Activated T-helper 2 cell treated with anti-CD3 and anti-CD28 coated beads, Interferon-gamma antibody, Interleukin-2, Interleukin-4, amounts not matched to agents 10 μg/mL and 5 μg/mL and 100 μg/mL, durations not matched to agents 14 hours and 24 hours and 36 hours (primary cell): ENCODE results near the gene EXOC6. TPM values are rescaled to one million over a fixed set of nuclear protein-coding genes. Genes with fewer than 3 reads are reported as not detected.

Experiments
- DNase-seq: peaks from one replicate; pipeline ENCODE4 v3.0.0; 2021; ENCODE audit warnings: low spot score
- H3K27ac Mint-ChIP-seq: one replicate; pipeline ENCODE4 v1.8.0; 2021; ENCODE audit warnings: mixed read lengths
- H3K27me3 Mint-ChIP-seq: one replicate; pipeline ENCODE4 v1.8.0; 2021; ENCODE audit warnings: low read depth, mixed read lengths
- H3K36me3 Mint-ChIP-seq: one replicate; pipeline ENCODE4 v1.8.0; 2021; ENCODE audit warnings: low read depth, mixed read lengths
- H3K4me1 Mint-ChIP-seq: one replicate; pipeline ENCODE4 v1.8.0; 2021; ENCODE audit warnings: low read depth, mixed read lengths
- H3K4me3 Mint-ChIP-seq: one replicate; pipeline ENCODE4 v1.8.0; 2021; ENCODE audit warnings: low read depth, mild to moderate bottlenecking, moderate library complexity, mixed read lengths
- H3K9me3 Mint-ChIP-seq: one replicate; pipeline ENCODE4 v1.8.0; 2021; ENCODE audit warnings: mixed read lengths
- intact Hi-C: fragments of 100-400 bp; cut with micrococcal nuclease; formaldehyde crosslinking; loops from one replicate; pipeline ENCODE4 v1.15.1; 2023
- total RNA-seq: library from RNA; stranded (reverse); gene quantifications from 2 replicates; pipeline ENCODE4 v1.2.3, GENCODE V29; 2022

Gene EXOC6
- total RNA-seq, 1 donor from 2014 or later, result 12.4 TPM

- Mint-ChIP-seq H3K27me3 (peaks cover 11% of the 10 kb centered on the region), H3K4me1 (peaks cover 18% of the 10 kb centered on the region)
These were observed 22.3 kb upstream of the EXOC6 start for GRCh38 chr10:92826061-92826460.

DNA sequence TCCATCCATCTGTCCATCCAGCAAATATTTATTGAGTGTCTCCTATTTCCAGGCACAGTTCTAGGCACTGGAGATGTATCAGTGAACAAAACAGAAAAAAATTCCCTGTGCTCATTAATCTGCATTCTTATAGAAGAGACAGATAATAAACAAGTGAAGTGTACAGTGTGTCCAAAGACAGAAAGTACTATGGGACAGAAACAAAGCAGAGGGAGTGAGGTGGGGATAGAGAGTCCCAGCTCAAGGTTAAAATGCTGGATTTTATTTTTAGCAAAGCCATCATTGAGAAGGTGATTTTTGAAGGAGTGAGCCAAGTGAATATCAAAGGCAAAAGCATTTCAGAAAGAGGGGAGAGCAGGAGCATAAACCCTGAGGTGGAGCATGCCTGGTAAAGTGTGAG is 21.8 kb upstream of the EXOC6 start:
- Mint-ChIP-seq H3K4me3 (no peak overlapping the region), H3K36me3 (peaks cover 4% of the 10 kb centered on the region), H3K27me3 (peaks cover 11% of the 10 kb centered on the region), H3K9me3 (peaks cover 7% of the 10 kb centered on the region), H3K27ac (no peak overlapping the region), H3K4me1 (peaks cover 19% of the 10 kb centered on the region)
- intact Hi-C loops, result no loop called here
- no peak for DNase-seq

More at GRCh38 chr10:92826061-92826460, 22.3 kb upstream of the EXOC6 start:
- no peak overlapping the region for H3K4me3 Mint-ChIP-seq
- H3K36me3 Mint-ChIP-seq, result peaks cover 4% of the 10 kb centered on the region
- H3K9me3 Mint-ChIP-seq, result peaks cover 7% of the 10 kb centered on the region
- intact Hi-C loops, result no loop called here
- no peak for DNase-seq
- no peak overlapping the region for H3K27ac Mint-ChIP-seq

DNA sequence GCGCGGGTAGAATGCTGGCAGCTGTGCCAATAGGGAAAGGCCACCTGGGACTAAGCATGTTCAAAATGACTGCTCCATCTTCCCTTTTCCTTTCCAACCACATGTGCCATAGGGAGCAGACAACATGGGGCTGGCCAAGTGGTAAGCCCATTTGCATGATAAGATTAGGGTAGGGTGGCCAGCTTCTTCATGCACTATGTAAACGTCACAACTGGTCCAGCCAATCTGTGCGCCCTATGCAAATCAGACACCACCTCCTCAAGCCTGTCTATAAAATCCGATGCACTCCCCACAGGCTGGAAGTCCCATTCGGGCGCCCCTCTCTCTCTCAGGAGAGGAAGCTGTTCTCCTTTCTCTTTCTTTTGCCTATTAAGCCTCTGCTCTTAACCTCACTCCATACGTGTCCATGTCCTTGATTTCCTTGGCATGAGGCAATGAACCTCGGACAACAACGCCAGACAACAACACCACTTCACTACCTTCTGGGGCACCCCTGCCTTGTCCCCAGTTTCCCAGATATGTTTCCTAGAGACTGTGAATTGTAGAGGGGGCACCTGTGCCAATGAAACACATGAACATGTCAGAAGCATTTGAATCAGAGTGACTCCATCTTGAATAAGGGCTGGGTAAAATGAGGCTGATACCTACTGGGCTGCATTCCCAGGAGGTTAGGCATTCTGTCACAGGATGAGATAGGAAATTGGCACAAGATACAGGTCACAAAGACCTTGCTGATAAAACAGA is 19.1 kb upstream of the EXOC6 start:
- DNase-seq, result no peak
- Mint-ChIP-seq H3K27ac (no peak overlapping the region), H3K36me3 (peaks cover 4% of the 10 kb centered on the region), H3K9me3 (peaks cover 7% of the 10 kb centered on the region), H3K4me1 (peaks cover 12% of the 10 kb centered on the region), H3K27me3 (peaks cover 10% of the 10 kb centered on the region), H3K4me3 (no peak overlapping the region)
- intact Hi-C loops, result no loop called here

- Mint-ChIP-seq H3K27ac (no peak overlapping the region), H3K36me3 (peaks cover 4% of the 10 kb centered on the region), H3K9me3 (peaks cover 7% of the 10 kb centered on the region), H3K4me3 (no peak overlapping the region), H3K27me3 (peaks cover 9% of the 10 kb centered on the region), H3K4me1 (peaks cover 12% of the 10 kb centered on the region)
- DNase-seq, result no peak
- intact Hi-C loops, result no loop called here
These were observed 18.4 kb upstream of the EXOC6 start for GRCh38 chr10:92829786-92830377.

DNA sequence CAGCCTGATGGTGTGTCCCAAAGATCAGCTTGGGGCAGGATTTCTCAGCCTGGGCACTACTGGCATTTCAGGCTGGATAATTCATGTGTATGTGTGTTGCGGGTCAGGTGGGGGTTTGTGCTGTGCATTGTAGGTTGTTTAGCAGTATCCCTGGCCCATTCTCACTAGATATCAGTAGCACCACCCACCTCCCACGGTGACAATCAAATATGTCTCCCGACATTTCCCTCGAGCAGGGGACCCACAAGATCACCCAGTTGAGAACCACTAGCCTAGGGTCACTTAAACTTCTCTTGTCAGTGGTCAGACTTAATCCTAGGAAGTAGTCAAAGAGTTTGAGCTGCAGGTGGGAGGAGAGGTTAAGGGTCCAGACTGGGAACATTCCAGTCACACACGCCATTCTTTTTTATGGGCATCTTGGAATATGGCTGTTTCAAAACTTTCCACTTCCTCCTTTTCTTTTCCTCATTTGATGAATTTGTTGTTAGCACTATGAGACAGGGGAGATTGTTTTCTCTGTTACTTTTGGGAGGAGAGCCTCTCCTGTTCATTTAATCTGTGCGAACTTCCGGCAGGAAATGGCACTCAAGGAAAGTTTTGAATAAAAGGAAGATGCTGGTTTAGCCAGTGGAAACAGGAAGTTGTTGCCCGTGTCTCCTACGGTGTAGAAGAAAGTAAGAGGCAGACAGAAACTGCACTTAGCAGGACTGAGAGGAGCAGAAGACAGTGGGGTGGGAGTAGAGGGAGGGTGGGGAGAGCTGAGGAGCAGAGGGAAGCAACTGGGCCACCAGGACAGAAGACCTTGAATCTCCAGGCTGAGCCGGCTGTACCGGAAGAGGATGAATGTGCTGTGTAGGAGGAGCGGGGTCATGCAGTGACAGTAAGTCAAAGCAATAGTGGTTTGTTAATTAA is 17.6 kb upstream of the EXOC6 start:
- peak overlapping the region; percentile 72 for H3K27ac Mint-ChIP-seq
- H3K4me1 Mint-ChIP-seq, result peaks cover 12% of the 10 kb centered on the region
- H3K4me3 Mint-ChIP-seq, result peak overlapping the region; percentile 31
- peaks cover 7% of the 10 kb centered on the region for H3K9me3 Mint-ChIP-seq
- no peak for DNase-seq
- H3K36me3 Mint-ChIP-seq, result peaks cover 4% of the 10 kb centered on the region
- peaks cover 7% of the 10 kb centered on the region for H3K27me3 Mint-ChIP-seq
- intact Hi-C loops, result no loop called here

DNA sequence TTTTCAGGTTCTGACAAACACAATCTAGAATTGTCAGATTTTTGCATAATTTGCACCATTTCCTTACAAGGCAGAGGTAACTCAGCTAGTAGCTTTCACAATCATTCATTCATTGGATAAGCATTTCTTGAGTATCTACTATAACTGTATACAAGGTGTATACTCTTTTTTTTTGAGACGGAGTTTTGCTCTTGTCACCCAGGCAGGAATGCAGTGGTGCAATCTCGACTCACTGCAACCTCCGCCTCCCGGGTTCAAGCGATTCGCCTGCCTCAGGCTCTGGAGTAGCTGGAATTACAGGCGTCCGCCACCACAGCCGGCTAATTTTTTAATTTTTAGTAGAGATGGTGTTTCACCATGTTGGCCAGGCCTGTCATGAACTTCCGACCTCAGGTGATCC is 16.2 kb upstream of the EXOC6 start:
- Mint-ChIP-seq H3K4me1 (peaks cover 10% of the 10 kb centered on the region), H3K9me3 (peaks cover 7% of the 10 kb centered on the region), H3K27ac (no peak overlapping the region), H3K36me3 (peaks cover 4% of the 10 kb centered on the region), H3K27me3 (peaks cover 2% of the 10 kb centered on the region), H3K4me3 (no peak overlapping the region)
- no peak for DNase-seq
- intact Hi-C loops, result no loop called here

GRCh38 chr10:92832998-92833650 is 15.2 kb upstream of the EXOC6 start:
- intact Hi-C loops, result no loop called here
- peaks cover 4% of the 10 kb centered on the region for H3K36me3 Mint-ChIP-seq
- DNase-seq, result no peak
- no peak overlapping the region for H3K27ac Mint-ChIP-seq
- H3K27me3 Mint-ChIP-seq, result no peaks in the 10 kb centered on the region
- peaks cover 7% of the 10 kb centered on the region for H3K9me3 Mint-ChIP-seq
- peaks cover 12% of the 10 kb centered on the region for H3K4me1 Mint-ChIP-seq
- no peak overlapping the region for H3K4me3 Mint-ChIP-seq

DNA sequence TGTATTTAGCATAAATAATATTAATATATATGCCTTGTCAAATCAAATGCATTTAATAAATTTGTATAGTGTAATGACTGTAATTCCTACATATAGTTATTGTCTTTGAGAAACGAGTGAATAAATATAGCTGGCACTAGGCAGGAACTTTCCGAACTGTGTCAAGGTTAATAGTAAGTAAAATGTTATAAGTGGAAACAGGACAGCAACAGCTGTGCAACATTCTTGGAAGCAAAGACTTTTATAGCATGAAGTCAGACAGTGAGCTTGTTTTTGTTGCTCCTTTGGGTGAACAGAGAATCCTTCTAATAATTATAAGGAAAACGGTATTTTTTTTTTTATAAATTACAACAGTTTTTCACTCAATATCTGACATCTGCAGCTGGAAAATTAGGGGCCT is 14.0 kb upstream of the EXOC6 start:
- no peaks in the 10 kb centered on the region for H3K27me3 Mint-ChIP-seq
- no peak overlapping the region for H3K4me3 Mint-ChIP-seq
- no peak for DNase-seq
- peaks cover 7% of the 10 kb centered on the region for H3K9me3 Mint-ChIP-seq
- H3K36me3 Mint-ChIP-seq, result peaks cover 4% of the 10 kb centered on the region
- intact Hi-C loops, result no loop called here
- peaks cover 12% of the 10 kb centered on the region for H3K4me1 Mint-ChIP-seq
- no peak overlapping the region for H3K27ac Mint-ChIP-seq

DNA sequence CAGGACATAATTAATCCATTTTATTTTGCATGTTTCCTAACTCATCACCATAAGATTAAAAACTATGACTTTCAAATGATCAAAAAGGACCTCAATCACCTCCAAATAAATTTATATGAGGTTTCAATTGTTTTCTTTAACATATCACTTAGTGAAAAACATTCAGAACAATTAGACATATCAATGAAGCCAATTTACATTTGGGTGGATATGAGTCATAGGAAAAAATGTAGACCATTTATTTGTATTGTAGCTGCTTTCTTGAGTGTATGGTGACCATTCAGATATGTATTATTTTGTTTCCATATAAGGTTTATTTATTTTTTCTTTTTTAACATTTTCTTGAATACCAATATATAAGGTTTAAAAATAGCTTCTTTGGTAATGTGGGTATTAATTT is 13.3 kb upstream of the EXOC6 start:
- H3K4me1 Mint-ChIP-seq, result peaks cover 12% of the 10 kb centered on the region
- H3K4me3 Mint-ChIP-seq, result no peak overlapping the region
- H3K27me3 Mint-ChIP-seq, result no peaks in the 10 kb centered on the region
- intact Hi-C loops, result no loop called here
- H3K27ac Mint-ChIP-seq, result no peak overlapping the region
- H3K36me3 Mint-ChIP-seq, result peaks cover 4% of the 10 kb centered on the region
- H3K9me3 Mint-ChIP-seq, result peaks cover 7% of the 10 kb centered on the region
- no peak for DNase-seq

DNA sequence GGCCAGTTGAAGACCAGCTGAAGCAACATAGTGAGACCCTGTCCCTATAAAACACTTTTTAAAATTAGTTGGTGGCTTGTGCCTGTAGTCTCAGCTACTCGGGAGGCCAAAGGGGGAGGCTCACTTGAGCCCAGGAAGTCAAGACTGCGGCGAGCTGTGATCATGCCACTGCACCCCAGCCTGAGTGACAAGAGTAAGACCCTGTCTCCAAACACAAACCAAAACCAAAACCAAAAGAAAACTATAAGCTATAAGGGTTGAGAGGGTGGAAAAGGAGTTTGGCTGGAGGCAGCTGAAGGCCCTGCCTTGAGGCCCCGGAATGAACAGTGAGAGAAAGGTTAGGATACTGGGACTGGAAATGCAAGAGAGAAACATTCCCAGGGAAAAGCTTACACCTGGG is 10.9 kb upstream of the EXOC6 start:
- no peak for DNase-seq
- intact Hi-C loops, result no loop called here
- H3K27me3 Mint-ChIP-seq, result peaks cover 4% of the 10 kb centered on the region
- H3K36me3 Mint-ChIP-seq, result no peaks in the 10 kb centered on the region
- no peak overlapping the region for H3K27ac Mint-ChIP-seq
- peaks cover 7% of the 10 kb centered on the region for H3K4me1 Mint-ChIP-seq
- H3K4me3 Mint-ChIP-seq, result no peak overlapping the region
- H3K9me3 Mint-ChIP-seq, result no peaks in the 10 kb centered on the region

DNA sequence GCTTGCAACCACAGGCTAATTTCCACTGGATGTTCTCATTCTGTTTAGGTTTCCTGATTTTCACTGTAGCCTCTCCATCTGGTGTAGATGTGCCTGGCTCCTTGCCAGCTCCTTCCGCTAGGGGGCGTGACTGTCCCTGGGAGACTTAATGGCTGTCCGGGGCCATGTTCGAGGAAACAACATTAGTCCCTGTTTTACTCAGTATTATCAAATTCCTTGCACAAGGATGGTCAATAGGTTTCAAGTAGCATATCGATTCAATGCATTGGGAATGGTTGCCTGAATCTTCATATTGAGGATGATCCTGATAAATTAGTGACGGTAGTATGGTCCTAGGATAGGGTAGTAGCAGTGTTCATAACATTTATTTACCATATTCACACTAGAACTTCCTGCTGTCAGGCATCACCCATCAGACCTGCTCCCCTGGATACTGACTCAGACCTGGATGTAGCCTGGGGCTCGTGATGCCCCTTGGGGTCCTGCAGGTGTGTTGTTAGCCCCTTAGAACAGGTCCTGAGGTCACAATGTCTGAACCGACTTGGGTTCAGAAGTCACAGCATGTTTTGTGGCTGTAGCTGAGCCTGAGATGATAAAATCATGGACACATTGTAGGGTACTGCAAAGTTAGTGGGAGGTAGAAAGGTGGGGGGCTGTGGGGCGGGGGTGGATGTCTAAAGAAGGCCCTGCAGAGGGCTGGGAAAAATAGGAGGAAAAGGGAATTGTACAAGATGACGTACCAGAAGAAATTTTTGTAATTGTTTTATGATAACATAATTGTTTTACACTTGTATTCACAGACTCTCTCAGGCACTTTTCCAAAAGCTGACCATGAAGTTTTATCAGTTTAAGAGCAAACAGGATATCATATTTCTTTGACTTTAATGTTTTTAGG is 8.9 kb upstream of the EXOC6 start:
- intact Hi-C loops, result loop anchor here (10.0 kb wide), 1 partner anchor 675 kb away; no protein-coding TSS in a partner anchor
- H3K4me3 Mint-ChIP-seq, result no peak overlapping the region
- no peaks in the 10 kb centered on the region for H3K36me3 Mint-ChIP-seq
- H3K4me1 Mint-ChIP-seq, result peaks cover 8% of the 10 kb centered on the region
- no peaks in the 10 kb centered on the region for H3K9me3 Mint-ChIP-seq
- DNase-seq, result peak; percentile 29
- H3K27ac Mint-ChIP-seq, result no peak overlapping the region
- H3K27me3 Mint-ChIP-seq, result peaks cover 6% of the 10 kb centered on the region

- peaks cover 6% of the 10 kb centered on the region for H3K27me3 Mint-ChIP-seq
- no peak overlapping the region for H3K4me3 Mint-ChIP-seq
- intact Hi-C loops, result loop anchor here (5.0 to 10.0 kb wide), 4 partner anchors 38 to 670 kb away; partner anchors contain the start of gene KIF11
- H3K36me3 Mint-ChIP-seq, result no peaks in the 10 kb centered on the region
- no peak overlapping the region for H3K27ac Mint-ChIP-seq
- peaks cover 34% of the 10 kb centered on the region for H3K4me1 Mint-ChIP-seq
- DNase-seq, result no peak
- peaks cover 8% of the 10 kb centered on the region for H3K9me3 Mint-ChIP-seq
These were observed 3.6 kb upstream of the EXOC6 start for GRCh38 chr10:92844746-92845145.
